Measurements from ENCODE around the gene STRIP1.
"Not testable (repeated sequence)": the region's sequence is repeated elsewhere in the genome, so short reads cannot be mapped to it uniquely, and the experiment has no call there.

Gene STRIP1

DNA sequence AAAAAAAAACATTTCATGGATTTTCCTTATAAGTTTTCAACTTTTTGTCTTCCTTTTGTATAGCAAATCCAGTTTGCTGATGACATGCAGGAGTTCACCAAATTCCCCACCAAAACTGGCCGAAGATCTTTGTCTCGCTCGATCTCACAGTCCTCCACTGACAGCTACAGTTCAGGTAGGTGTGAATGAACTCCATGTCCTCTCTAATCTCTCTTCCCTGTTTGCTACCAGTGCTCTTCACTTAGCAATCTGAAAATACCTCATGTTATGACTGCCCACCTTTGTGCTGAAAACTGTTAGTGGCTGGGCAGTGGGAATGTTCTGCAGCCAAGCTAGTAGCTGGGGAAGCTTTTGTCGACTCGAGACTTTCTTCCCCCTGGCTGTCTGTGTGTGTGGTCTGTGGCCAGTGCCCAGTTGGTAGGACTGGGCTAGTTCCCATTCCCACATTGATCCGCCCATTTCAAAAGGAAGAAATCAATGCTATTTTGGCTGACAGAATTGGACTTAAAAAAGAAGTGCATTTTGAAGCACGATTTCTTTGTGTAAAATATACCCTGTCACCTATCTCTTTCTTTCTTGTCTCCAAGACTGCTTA is 25.4 kb upstream of the STRIP1 start:
- no peak for DNase-seq (ENCODE audit: low read depth in 2 of 2)

DNA sequence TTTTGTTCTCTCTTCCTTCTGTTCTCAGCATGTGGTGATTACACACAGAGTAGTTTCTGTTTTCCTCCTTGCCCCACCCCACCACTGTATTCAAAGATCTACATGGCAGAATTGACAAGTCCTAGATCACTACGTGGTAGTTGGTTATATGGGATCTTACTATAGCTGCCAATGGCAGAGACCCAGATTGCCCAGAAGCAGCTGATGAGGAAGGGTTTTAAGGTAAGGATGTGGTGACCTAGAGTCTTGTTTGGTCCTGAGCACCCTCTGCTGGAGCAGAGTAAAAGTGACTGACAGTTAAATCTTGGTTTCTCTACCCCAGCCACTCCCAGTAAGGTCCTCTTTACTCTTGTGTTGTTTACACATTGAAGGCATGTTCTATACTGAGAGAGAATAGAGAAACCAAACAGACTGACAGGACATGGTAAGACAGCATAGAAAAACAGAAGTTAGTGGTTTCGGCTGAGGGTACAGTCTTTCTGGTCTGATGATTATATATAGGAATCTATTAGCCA is 22.8 kb upstream of the STRIP1 start:
- DNase-seq (ENCODE audit: low read depth in 2 of 2), result no peak

DNA sequence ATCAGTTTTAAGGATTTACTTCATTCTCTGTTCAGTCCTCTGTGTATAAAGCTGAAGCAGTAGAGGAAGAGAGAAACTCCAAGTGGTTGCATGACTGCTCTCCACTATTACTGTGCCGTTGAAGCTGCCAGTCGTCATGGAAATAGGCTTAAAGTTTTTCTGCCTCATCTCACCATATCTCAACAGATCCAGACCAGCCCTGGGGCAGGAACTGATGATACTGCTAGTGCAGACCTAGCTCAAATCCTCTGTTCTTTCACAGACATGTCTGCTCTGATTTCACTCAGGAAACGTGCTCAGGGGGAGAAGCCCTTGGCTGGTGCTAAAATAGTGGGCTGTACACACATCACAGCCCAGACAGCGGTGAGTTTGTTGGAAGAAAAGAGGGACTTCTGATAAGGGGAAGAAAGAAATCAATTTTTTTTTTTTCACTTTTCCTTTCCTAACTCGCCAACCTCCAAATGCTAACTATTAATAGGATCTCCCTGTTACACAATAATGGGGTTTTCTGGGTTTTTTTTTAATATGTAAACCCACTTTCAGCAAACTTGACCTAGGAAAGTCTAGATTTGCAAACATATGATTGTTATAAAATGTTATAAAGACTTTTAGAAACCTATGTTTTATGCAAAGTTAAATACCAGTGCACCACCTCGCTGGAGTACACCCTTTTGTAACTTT is 22.2 kb upstream of the STRIP1 start:
- DNase-seq (ENCODE audit: low read depth in 2 of 2), result no peak

DNA sequence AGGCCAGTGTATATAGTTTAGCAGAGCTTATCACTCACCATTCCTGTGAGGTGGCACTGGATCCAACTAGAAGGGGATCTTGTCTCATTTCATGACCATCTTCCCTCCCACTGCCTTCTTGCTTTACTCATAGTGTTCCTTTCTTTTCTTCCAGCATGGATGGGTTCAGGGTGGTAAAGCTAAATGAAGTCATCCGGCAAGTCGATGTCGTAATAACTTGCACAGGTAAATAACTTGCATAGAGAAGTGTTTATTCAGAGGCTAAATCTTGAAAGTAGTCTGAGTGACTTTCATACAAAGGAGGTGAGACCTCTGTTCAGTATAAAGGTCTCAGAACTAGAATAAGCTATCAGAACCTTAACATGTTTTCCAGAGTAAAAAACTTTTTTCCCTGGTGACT is 16.6 kb upstream of the STRIP1 start:
- DNase-seq (ENCODE audit: low read depth in 2 of 2), result no peak

DNA sequence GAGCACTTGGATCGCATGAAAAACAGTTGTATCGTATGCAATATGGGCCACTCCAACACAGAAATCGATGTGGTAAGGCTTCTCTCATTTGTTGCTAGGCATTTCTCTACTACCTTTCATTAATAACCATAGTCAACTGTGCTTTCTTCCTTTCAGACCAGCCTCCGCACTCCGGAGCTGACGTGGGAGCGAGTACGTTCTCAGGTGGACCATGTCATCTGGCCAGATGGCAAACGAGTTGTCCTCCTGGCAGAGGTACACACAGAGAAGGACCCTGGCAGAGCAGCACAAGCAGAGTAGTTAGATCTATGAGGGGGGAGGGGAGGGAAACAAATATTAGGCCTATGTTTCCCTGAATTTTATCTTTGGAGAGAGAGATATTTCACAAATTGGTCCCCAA is 16.0 kb upstream of the STRIP1 start:
- no peak for DNase-seq (ENCODE audit: low read depth in 2 of 2)

DNA sequence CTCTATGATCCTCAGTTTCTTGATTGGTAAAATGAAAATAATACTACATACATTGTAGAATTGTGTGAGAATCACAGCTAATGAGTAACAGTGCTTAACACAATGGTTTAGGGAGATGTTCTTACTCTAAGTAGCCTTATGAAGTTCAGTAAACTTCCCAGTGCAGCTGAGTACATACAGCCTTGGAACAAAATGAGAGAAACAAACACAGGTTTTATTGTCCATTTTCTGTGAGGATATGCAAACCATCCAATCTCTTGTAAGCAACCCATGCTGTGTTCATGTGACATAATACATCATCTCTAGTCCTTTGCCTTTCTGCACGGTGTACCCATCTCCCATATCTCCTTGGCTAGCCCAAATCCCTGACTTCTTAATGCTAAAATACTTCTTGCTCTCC is 14.7 kb upstream of the STRIP1 start:
- DNase-seq (ENCODE audit: low read depth in 2 of 2), result no peak

DNA sequence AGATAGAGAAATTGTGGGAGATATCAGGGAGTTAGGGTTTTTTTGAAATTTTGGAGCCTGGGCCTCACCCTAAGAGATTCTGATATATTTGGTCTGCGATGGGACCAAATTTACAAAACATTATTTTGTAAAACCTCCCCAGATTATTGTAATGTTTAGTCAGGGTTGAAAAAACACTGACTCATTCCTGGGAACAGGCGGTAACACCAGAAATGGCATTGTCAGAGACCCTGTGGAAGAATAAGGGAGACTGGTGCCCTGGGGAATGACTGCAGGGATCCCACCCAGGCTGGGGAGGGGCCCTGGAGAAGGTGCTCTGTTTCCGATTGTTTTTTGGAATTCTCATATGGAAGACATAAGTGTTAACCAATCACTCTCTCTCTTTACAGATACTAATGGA is 13.1 kb upstream of the STRIP1 start:
- DNase-seq (ENCODE audit: low read depth in 2 of 2), result no peak

DNA sequence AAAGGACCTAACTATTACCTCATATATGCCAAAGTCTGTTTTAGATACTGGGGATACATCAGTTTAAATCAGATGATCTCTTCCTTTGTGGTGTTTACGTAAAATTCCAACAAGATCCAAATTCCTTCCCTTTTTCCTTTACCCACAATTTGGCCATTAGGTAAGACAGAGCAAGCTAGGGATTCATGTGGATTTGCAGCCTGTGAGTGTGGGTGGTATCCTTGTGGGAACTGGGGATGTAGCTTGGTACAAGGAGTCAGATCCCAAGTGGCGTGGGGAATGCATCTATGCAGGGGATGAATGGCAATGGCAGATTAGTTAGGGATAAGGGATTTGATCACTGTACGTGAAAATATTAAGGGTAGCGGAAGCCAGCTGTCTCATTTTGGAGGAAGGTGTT is 9.8 kb upstream of the STRIP1 start:
- DNase-seq (ENCODE audit: low read depth in 2 of 2), result no peak

DNA sequence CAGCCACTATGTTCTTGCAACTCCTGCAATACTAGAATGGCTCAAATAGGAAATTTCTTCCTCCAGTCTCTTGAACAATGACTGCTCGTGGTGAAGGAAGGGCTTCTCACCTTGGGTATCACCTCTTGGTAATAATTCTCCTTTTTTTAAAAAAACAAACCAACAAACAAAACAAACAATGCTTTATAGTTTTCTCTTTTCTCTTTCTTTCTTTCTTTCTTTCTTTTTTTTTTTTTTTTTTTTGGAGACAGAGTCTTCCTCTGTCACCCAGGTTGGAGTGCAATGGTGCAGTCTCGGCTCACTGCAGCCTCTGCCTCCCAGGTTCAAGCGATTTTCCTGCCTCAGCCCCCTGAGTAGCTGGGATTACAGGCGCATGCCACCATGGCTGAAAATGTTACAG is 3.7 kb upstream of the STRIP1 start:
- not testable (repeated sequence) for DNase-seq (ENCODE audit: low read depth in 2 of 2)

DNA sequence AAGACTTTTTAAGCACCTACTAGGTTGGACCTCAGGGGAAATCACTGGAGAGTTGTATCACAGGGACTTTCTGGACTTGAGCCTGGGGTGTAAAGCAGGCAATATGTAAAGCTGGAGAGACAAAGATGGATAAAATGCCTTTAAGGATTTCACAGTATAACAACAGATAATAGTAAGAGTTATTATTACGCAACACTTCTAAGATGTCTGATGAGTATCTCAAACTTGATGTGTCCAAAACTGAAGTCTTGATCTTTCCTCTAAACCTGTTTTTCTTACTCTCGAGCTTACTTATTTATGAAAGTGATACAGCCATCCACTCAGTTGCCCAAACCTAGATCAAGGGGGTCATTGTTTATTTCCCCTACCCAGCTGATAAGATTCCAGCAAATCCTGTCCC is 2.1 kb upstream of the STRIP1 start:
- no peak for DNase-seq (ENCODE audit: low read depth in 2 of 2)

DNA sequence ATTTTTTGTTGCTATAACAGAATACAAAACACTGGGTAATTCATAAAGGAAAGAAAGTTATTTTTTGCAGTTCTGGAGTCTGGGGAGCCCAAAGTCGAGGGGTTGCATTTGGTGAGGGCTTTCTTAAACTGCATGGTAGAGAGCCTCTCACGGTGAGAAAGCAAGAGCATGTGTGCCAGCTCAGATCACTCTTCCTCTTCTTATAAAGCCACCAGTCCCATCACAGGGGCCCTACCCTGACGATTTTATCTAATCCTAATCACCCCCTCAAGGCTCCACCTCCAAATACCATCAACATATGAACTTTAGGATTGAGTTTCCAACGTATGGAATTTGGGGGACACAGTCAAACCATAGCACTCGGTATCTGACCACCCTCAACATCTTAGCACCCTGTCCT is 1.0 kb upstream of the STRIP1 start:
- no peak for DNase-seq (ENCODE audit: low read depth in 2 of 2)

DNA sequence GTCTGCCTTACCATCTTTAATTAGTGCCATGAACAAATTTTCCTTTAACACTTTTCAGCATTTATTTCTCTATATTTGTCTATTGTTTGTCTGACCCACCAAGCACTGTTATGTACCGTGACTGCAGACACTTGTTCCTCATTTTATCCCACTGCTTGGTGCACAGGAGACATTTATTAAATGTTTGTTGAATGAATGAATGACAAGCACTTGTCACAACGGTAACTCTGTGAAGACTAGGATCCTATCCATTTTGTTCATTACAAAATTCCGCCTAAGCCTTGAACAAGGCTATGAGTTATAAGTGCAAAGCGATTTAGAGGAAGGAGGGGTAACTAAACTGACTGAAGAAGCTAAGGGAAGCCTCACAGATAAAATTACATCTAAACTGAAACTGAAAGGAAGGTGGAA is 379 bp upstream of the STRIP1 start:
- DNase-seq (ENCODE audit: low read depth in 2 of 2), result no peak

DNA sequence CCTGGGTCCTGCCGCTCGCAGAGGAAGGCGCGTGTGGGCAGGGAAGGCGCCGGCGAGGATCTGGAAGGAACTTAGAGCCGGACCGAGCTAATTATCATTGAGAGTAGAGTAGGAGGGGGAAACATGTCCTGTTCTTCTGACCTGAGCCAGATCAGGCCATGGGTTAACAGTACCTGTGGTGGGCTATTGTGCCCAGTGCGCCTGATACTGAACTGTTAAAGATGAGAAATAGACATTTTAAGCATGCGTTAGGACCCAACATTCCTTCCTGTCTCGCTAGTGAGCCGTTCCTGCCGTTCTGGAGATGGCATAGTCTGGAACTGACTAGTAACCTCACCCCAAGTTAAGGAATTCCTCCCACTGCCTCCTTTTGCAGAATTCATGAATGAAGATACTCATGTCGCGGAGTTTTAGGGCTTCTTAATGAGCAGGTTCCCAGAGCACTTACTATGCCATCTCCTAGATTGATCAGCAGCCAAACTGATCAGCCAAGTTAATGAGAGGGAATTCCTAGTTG is 870 bp downstream of the STRIP1 start:
- no peak for DNase-seq (ENCODE audit: low read depth in 2 of 2)

DNA sequence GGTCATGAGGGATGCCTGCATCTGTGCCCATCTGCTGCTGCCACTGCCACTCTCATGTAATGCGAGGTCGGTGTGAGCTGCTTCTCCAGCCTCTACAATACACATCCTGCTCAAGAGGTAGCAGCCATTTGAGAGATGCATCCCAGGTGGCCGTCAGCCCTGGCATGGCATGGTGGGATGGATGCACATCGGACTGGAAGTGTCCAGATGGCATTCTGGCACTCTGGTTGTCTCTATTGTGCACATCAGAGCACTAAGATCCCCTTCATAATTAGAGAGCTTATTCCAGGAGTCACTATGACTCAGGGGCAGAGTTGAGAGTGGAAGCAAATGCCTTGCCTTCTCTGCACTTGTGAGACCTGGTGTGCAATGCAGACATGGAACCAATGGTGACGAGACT is 3.8 kb downstream of the STRIP1 start:
- DNase-seq (ENCODE audit: low read depth in 2 of 2), result no peak

DNA sequence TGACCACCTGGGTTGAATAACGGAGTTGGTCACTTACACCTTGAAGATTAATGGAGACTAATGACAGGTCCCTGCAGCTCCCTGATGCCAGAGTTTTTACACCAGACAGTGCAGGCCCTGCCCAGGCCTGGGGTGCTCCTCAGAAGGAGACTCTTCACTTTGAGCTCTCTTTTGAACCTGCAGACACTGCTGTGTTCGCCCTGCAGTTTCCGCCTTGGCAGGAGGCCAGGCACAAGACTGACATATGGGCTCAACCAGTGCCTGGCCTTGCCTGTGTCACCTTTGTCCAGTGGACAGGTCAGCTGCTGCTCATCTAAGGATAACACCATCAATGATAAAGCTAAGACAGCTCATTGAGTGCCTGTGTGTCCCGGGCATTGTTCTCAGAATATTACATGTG is 5.2 kb downstream of the STRIP1 start:
- no peak for DNase-seq (ENCODE audit: low read depth in 2 of 2)

DNA sequence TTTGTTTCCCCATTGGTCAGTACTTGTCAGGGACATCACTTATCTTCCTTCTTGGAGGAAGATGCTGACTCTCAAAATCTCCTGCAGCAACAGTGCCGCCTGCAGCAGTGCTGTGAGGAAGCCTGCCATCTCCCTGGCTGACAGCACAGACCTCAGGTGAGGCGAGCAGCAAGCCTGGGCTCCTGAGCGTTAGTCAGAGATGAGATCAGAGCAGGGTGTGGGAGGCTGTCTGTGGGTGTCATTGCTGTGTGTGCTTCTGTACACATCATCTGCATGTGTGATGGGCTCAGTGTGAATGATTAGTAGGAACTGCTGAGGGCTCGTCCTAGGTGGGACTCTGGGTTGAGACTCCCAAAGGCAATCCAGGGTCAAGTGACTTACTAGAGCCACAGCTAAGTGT is 6.1 kb downstream of the STRIP1 start:
- no peak for DNase-seq (ENCODE audit: low read depth in 2 of 2)

DNA sequence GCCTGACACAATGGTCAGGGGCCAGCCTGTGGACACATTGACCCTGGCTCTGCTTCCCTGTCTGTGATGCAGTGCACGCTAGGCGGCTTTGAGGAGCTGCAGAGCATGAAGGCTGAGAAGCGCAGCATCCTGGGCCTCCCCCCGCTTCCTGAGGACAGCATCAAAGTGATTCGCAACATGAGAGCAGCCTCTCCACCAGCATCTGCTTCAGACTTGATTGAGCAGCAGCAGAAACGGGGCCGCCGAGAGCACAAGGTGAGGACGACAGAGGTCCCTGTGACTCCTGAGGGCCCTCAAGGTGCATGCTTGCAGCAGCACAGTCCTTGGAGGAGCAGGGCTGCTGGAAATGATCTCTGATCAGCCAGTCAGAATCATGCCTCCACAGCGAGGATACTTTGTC is 8.6 kb downstream of the STRIP1 start:
- no peak for DNase-seq (ENCODE audit: low read depth in 2 of 2)

DNA sequence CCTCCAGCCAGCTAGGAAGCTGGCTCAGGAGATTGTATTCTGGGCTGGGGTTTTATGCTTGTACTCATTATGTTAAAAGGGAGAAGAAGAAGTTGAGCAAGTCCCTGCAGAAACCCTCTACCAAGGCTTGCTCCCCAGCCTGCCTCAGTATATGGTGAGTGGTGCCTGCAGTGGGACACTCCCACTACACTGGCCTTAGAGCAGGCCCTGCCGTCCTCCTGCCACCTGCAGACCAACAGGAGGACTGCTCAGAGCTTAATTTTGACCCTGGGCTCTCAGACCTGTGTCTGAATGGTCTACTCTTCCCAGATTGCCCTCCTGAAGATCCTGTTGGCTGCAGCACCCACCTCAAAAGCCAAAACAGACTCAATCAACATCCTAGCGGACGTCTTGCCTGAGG is 13.0 kb downstream of the STRIP1 start:
- DNase-seq (ENCODE audit: low read depth in 2 of 2), result no peak

DNA sequence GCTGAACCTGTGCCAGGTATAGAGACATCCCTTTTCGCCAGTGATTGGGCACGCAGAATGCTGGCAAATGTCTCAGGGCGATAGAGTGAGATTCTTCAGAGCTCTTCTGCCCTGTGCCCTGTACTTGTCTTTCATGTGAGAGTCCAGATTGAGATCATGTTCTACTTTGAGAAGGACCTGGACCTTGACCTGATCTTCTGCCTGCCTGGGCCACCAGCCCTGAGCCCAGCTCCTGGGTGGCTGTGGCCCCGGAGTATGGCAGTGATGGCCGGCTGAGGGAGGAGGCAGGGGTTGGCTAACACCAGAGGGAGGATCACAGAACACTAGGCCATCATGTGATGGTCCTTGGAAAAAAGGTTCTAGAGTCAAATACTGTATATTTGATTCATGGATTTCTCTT is 13.8 kb downstream of the STRIP1 start:
- DNase-seq (ENCODE audit: low read depth in 2 of 2), result no peak

DNA sequence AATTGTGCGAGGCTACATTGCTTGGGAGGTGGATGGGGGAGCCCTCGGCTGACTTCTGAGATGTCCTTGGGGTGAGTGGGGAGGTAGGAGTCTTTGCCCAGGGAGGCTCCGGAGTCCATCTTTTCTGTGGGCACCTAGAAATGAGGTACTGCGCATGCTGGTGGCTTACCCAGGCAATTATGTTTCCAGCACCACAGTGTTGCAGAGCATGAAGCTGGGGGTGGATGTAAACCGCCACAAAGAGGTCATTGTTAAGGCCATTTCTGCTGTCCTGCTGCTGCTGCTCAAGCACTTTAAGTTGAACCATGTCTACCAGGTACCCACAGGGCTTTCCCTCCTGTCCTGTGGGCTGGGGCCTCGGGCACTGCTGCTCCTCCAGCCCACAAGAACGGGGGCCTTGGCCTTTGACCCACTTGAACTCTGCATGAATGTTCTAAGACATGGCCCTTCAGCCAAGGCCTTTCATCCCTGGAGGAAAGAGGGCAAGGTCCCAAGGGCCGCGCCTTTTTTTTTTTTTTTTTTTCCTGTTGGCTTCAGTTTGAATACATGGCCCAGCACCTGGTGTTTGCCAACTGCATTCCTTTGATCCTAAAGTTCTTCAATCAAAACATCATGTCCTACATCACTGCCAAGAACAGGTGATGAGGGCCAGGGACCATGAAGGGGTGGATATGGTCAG is 14.6 kb downstream of the STRIP1 start:
- DNase-seq (ENCODE audit: low read depth in 2 of 2), result no peak

DNA sequence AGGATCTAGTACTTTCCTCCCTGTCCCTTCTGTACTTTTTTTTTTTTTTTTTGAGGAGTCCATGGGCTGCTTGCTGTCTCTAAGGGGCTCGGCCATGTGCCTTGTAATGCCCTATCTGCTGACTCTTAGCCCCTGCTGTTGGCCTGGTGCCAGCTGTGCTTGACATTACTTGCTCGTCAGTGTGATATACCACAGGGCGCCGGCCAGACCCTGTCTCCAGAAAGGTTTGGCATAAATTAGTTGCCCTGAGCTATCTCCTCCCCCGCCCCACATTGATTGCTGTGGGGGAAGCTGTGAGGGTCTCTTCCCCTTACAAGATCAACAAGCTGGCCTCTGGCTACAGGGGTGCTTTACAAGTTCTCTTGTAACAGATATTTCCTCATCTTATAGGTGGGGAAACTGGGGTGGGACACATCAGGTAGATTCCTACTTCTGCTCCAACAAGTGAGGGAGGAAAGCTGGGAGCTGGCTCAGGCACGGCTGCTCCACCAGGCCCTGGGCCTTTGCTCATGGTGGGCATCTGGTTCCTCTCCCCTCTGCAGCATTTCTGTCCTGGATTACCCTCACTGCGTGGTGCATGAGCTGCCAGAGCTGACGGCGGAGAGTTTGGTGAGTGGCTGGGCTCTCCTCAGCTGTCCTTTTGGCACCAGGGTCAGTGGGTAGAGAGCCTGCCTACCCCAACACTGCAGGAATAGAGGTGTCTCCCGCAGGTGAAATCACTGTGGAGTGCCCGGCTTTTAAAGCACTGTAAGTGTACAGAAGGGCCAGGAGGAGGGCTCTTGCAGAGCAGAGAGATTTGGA is 15.6 kb downstream of the STRIP1 start:
- DNase-seq (ENCODE audit: low read depth in 2 of 2), result no peak

DNA sequence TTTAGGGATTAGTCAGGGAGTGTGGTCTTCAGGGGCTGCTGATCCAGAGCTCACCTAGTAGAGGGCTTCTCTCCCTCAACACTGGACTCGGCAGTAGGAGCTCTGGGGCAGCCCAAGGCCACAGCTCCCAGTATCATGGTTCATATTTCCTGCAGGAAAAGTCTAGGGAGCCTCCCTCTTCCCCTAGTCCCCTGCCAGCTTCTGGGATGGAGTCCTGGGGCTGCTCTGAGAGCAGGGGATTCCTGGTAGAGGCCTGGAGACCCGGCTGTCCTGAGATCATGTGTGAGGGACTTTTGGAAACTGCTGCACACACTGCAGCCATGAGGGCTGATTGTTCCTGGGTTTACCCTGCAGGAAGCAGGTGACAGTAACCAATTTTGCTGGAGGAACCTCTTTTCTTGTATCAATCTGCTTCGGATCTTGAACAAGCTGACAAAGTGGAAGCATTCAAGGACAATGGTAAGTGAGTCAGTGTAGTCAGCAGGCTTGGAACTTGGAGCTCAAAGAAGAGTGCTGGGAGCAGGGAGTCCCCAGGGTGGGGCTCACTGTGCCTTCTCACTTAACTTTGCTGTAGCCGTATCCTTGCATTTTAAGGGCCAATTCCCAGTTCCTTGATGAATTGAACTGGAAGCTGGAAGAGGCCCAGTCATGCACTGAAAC is 16.3 kb downstream of the STRIP1 start:
- no peak for DNase-seq (ENCODE audit: low read depth in 2 of 2)
